ENCODE data around the gene POU6F2. TPM values are rescaled to one million over a fixed set of nuclear protein-coding genes. Genes with fewer than 3 reads are reported as not detected.

The POU6F2 gene
- polyA plus RNA-seq, 2 of the 4 experiments (the other 2 are of a cell fraction) = not detected

- H3K4me1 ChIP-seq = no peaks in the 10 kb centered on the region
- CTCF ChIA-PET = interaction anchor here (0.8 to 1.2 kb wide), 2 partner anchors 8 to 9 kb away, joined by 3 to 4 read pairs; no protein-coding TSS in a partner anchor
- no peaks in the 10 kb centered on the region for H3K9me3 ChIP-seq
- H3K27ac ChIP-seq = no peak overlapping the region
- no peak overlapping the region for H3K4me3 ChIP-seq
- H3K4me2 ChIP-seq = no peak overlapping the region
- no peak for FAIRE-seq
- TF ChIP-seq KDM5A (IDR thresholded peaks at IDR 0.05) = no peak
- no peak for TF ChIP-seq ELK1 (IDR thresholded peaks at IDR 0.05; ENCODE audit: low read depth, low read length)
- TF ChIP-seq, protein P1, sequence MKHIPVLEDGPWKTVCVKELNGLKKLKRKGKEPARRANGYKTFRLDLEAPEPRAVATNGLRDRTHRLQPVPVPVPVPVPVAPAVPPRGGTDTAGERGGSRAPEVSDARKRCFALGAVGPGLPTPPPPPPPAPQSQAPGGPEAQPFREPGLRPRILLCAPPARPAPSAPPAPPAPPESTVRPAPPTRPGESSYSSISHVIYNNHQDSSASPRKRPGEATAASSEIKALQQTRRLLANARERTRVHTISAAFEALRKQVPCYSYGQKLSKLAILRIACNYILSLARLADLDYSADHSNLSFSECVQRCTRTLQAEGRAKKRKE (CRISPR knock-in tag; IDR thresholded peaks at IDR 0.05; ENCODE audit: low read depth) = no peak
- TF ChIP-seq BHLHE40 (IDR thresholded peaks at IDR 0.05; ENCODE audit: low read depth, low read length) = no peak
- TF ChIP-seq EP300 (IDR thresholded peaks at IDR 0.05) = no peak
- TF ChIP-seq FOXS1 (CRISPR knock-in tag; IDR thresholded peaks at IDR 0.05) = no peak
- no peak for TF ChIP-seq CHD4 (IDR thresholded peaks at IDR 0.05; ENCODE audit: borderline replicate concordance)
- TF ChIP-seq PHF8 (IDR thresholded peaks at IDR 0.05; ENCODE audit: borderline replicate concordance, low read depth) = no peak
- no peak for TF ChIP-seq POLR2A (IDR thresholded peaks at IDR 0.05; ENCODE audit: low read length)
- TF ChIP-seq HDAC2 (IDR thresholded peaks at IDR 0.05) = no peak
- TF ChIP-seq MAX (IDR thresholded peaks at IDR 0.05) = no peak
- TF ChIP-seq ESRRA (IDR thresholded peaks at IDR 0.05; ENCODE audit: borderline replicate concordance, low read length) = no peak
- TF ChIP-seq RCOR1 (IDR thresholded peaks at IDR 0.05; ENCODE audit: low read depth, low read length) = no peak
- no peak for ATAC-seq
- 3% methylated on average over 3 of the region's 3 CpGs for WGBS (ENCODE audit: missing lambda C conversion rate)
- DNase-seq (ENCODE audit: low read depth in 1 of 2, low spot score in 1 of 2) = no peak
- POLR2A ChIA-PET = no interaction called here
These were observed 271.0 kb downstream of the POU6F2 start for GRCh38 chr7:39248692-39249090.

DNA sequence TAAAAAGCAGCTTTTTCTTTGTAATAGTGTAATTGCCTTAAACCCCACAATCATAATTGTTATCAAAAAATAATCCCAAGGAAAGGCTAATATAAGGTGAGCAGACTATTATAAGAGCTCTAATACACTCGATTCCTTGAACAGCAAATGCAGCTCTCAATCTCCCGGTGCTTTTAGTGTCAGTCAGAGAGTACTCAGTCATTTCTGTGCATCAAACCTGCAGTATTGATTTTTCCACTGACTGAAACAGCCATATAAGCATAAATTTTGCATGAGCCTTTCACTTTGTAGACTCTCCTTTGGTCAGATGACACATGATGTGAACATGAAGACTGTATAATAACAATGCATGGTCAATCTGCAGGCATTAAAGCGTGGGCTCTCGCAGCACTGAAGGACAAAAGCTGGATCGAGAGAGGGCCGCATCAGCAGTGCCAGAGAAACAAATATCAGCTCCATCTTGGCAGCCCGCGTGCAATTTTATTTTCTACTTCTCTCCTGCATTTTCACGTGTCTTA, 272.0 kb downstream of the POU6F2 start:
- H3K4me1 ChIP-seq = no peaks in the 10 kb centered on the region
- H3K4me3 ChIP-seq = no peak overlapping the region
- no peak overlapping the region for H3K4me2 ChIP-seq
- POLR2A ChIA-PET = no interaction called here
- ATAC-seq (no peak), FAIRE-seq (no peak), DNase-seq (ENCODE audit: low read depth in 1 of 2, low spot score in 1 of 2) (no peak)
- H3K27ac ChIP-seq = no peak overlapping the region
- CTCF ChIA-PET = interaction anchor here (1.2 kb wide), 1 partner anchor 8 kb away, joined by 4 read pairs; no protein-coding TSS in a partner anchor
- 29% methylated on average over 9 of the region's 9 CpGs for WGBS (ENCODE audit: missing lambda C conversion rate)
- H3K9me3 ChIP-seq = no peaks in the 10 kb centered on the region
- no peak for TF ChIP-seq ZFP36 (IDR thresholded peaks at IDR 0.05; ENCODE audit: borderline replicate concordance, partially characterized antibody)
- no peak for TF ChIP-seq HMGXB4 (CRISPR knock-in tag; IDR thresholded peaks at IDR 0.05; ENCODE audit: borderline replicate concordance)
- TF ChIP-seq NR3C1 (IDR thresholded peaks at IDR 0.05) = no peak
- TF ChIP-seq CBX2 (IDR thresholded peaks at IDR 0.05; ENCODE audit: borderline replicate concordance, low read depth) = no peak
- no peak for TF ChIP-seq FOSB (CRISPR knock-in tag; IDR thresholded peaks at IDR 0.05)
- no peak for TF ChIP-seq BCL3 (IDR thresholded peaks at IDR 0.05)
- TF ChIP-seq, protein P2, sequence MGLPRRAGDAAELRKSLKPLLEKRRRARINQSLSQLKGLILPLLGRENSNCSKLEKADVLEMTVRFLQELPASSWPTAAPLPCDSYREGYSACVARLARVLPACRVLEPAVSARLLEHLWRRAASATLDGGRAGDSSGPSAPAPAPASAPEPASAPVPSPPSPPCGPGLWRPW (IDR thresholded peaks at IDR 0.05) = no peak
- TF ChIP-seq CTCF (IDR thresholded peaks at IDR 0.05) = no peak
- TF ChIP-seq HOXB13 (CRISPR knock-in tag; IDR thresholded peaks at IDR 0.05; ENCODE audit: low read depth) = no peak
- TF ChIP-seq RCOR1 (IDR thresholded peaks at IDR 0.05; ENCODE audit: low read depth, low read length) = no peak
- no peak for TF ChIP-seq TFCP2L1 (CRISPR knock-in tag; IDR thresholded peaks at IDR 0.05)
